Measurements from ENCODE around the gene ITGBL1. TPM values are rescaled to one million over a fixed set of nuclear protein-coding genes. Genes with fewer than 3 reads are reported as not detected.

Gene ITGBL1
- total and polyA plus RNA-seq, 2 of the 13 experiments (the other 11 are each of a cell fraction or from before 2014, with no cell fraction given) = 0.02 TPM; not detected in 1

DNA sequence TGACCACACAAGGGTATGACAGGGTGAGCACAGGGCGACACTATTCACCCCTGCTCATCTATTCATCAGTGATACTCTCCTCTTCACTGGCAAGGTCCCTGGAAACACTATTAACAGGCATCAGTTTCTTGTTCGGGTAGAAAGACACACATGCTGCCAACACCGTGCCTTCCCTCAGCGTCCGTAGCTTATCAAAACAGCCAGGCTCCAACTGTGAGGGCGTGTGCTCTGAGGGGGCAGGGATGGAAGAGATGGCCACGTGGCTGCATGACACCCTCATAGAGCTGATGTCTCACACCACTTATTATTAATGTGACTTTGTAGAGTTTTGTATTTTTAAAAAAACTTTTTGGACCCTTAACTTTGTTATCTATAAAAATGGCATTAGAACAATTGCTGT lies 160.3 kb downstream of the ITGBL1 start (continued):
- TF ChIP-seq, protein P1, sequence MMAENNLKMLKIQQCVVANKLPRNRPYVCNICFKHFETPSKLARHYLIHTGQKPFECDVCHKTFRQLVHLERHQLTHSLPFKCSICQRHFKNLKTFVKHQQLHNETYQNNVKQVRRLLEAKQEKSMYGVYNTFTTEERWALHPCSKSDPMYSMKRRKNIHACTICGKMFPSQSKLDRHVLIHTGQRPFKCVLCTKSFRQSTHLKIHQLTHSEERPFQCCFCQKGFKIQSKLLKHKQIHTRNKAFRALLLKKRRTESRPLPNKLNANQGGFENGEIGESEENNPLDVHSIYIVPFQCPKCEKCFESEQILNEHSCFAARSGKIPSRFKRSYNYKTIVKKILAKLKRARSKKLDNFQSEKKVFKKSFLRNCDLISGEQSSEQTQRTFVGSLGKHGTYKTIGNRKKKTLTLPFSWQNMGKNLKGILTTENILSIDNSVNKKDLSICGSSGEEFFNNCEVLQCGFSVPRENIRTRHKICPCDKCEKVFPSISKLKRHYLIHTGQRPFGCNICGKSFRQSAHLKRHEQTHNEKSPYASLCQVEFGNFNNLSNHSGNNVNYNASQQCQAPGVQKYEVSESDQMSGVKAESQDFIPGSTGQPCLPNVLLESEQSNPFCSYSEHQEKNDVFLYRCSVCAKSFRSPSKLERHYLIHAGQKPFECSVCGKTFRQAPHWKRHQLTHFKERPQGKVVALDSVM (CRISPR knock-in tag; IDR thresholded peaks at IDR 0.05) = no peak
- TF ChIP-seq ZNF598 (CRISPR knock-in tag; IDR thresholded peaks at IDR 0.05; ENCODE audit: borderline replicate concordance) (no peak), TSC22D2 (CRISPR knock-in tag; IDR thresholded peaks at IDR 0.05; ENCODE audit: borderline replicate concordance) (no peak), ZNF282 (IDR thresholded peaks at IDR 0.05; ENCODE audit: partially characterized antibody) (no peak)

DNA sequence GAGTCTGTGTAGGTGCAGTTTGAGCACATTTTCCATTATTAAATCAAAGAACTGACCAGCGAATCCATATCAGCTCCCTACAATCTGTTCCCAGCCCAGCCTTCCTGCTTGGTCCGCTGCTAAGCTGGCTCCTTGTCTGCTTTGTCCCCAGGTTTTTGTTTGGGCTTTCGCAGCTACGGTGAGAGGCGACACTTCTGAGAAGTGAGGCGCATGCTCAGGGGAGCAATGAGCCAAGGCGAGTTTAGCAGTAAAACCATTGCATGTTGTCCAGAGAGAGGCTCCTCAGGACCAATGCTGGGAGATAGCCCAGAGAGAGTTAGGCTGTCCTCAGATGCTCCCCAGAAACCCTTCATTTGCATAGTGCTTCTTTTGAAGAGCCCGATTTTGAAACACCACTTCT lies 162.0 kb downstream of the ITGBL1 start:
- intact Hi-C loops (cut with micrococcal nuclease; ENCODE audit: unreplicated experiment) (no loop called here), in situ Hi-C loops (cut with HindIII; ENCODE audit: extremely low pct_ligation_motif_present, low pct_unique_long_range_greater_than_20kb) (no loop called here)
- Histone ChIP-seq H3K9me3 (ENCODE audit: low read length) (no peaks in the 10 kb centered on the region), H2AFZ (ENCODE audit: low read length) (no peak overlapping the region), H3K27ac (ENCODE audit: extremely low read length, insufficient read depth, low read length) (no peak overlapping the region), H3K4me3 (replicated peaks in 1 of 3; ENCODE audit: insufficient read depth in 1 of 3, low read depth in 2 of 3, low read length in 3 of 3) (no peak overlapping the region), H3K4me2 (ENCODE audit: low read depth, low read length) (no peak overlapping the region), H4K20me1 (ENCODE audit: insufficient read depth, low read length) (no peaks in the 10 kb centered on the region), H3K4me1 (ENCODE audit: insufficient read depth, low read length) (peaks cover 8% of the 10 kb centered on the region; the same call in 1 of the 2 replicates), H3K9ac (ENCODE audit: insufficient read depth, low read depth, low read length) (no peak overlapping the region), H3K79me2 (ENCODE audit: insufficient read depth, low read length) (no peaks in the 10 kb centered on the region), H3K27me3 (ENCODE audit: control insufficient read depth in 1 of 2, insufficient read depth in 2 of 2, low read length in 2 of 2) (no peaks in the 10 kb centered on the region), H3K36me3 (replicated peaks in 1 of 2; ENCODE audit: control insufficient read depth in 1 of 2, insufficient read depth in 2 of 2, low read length in 2 of 2) (no peaks in the 10 kb centered on the region)
- CTCF ChIA-PET (ENCODE audit: low intra/inter-chr PET ratio, low total read pairs) = no interaction called here
- DNase-seq (ENCODE audit: low spot score) (no peak), ATAC-seq (no peak), FAIRE-seq (no peak)
- POLR2A ChIA-PET = no interaction called here
- no TSS peak for BruUV-seq (replicated peaks)
- 31% methylated on average over 8 of the region's 8 CpGs for WGBS (ENCODE audit: low lambda C conversion rate)
- TF ChIP-seq, protein P2, sequence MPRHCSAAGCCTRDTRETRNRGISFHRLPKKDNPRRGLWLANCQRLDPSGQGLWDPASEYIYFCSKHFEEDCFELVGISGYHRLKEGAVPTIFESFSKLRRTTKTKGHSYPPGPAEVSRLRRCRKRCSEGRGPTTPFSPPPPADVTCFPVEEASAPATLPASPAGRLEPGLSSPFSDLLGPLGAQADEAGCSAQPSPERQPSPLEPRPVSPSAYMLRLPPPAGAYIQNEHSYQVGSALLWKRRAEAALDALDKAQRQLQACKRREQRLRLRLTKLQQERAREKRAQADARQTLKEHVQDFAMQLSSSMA (CRISPR knock-in tag; IDR thresholded peaks at IDR 0.05) = no peak
- TF ChIP-seq HMG20B (CRISPR knock-in tag; conservative IDR thresholded peaks at IDR 0.05) = no peak
- no peak for TF ChIP-seq ZKSCAN1 (IDR thresholded peaks at IDR 0.05; ENCODE audit: low read length)
- no peak for TF ChIP-seq JUN (CRISPR knock-in tag; IDR thresholded peaks at IDR 0.05)
- TF ChIP-seq, protein P3, sequence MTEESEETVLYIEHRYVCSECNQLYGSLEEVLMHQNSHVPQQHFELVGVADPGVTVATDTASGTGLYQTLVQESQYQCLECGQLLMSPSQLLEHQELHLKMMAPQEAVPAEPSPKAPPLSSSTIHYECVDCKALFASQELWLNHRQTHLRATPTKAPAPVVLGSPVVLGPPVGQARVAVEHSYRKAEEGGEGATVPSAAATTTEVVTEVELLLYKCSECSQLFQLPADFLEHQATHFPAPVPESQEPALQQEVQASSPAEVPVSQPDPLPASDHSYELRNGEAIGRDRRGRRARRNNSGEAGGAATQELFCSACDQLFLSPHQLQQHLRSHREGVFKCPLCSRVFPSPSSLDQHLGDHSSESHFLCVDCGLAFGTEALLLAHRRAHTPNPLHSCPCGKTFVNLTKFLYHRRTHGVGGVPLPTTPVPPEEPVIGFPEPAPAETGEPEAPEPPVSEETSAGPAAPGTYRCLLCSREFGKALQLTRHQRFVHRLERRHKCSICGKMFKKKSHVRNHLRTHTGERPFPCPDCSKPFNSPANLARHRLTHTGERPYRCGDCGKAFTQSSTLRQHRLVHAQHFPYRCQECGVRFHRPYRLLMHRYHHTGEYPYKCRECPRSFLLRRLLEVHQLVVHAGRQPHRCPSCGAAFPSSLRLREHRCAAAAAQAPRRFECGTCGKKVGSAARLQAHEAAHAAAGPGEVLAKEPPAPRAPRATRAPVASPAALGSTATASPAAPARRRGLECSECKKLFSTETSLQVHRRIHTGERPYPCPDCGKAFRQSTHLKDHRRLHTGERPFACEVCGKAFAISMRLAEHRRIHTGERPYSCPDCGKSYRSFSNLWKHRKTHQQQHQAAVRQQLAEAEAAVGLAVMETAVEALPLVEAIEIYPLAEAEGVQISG (CRISPR knock-in tag; IDR thresholded peaks at IDR 0.05) = no peak
- no peak for TF ChIP-seq TOE1 (CRISPR knock-in tag; IDR thresholded peaks at IDR 0.05)
- TF ChIP-seq, protein P4, sequence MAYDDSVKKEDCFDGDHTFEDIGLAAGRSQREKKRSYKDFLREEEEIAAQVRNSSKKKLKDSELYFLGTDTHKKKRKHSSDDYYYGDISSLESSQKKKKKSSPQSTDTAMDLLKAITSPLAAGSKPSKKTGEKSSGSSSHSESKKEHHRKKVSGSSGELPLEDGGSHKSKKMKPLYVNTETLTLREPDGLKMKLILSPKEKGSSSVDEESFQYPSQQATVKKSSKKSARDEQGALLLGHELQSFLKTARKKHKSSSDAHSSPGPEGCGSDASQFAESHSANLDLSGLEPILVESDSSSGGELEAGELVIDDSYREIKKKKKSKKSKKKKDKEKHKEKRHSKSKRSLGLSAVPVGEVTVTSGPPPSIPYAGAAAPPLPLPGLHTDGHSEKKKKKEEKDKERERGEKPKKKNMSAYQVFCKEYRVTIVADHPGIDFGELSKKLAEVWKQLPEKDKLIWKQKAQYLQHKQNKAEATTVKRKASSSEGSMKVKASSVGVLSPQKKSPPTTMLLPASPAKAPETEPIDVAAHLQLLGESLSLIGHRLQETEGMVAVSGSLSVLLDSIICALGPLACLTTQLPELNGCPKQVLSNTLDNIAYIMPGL (CRISPR knock-in tag; IDR thresholded peaks at IDR 0.05; ENCODE audit: borderline replicate concordance in 1 of 2, low read depth in 1 of 2) = no peak
- TF ChIP-seq, protein P5, sequence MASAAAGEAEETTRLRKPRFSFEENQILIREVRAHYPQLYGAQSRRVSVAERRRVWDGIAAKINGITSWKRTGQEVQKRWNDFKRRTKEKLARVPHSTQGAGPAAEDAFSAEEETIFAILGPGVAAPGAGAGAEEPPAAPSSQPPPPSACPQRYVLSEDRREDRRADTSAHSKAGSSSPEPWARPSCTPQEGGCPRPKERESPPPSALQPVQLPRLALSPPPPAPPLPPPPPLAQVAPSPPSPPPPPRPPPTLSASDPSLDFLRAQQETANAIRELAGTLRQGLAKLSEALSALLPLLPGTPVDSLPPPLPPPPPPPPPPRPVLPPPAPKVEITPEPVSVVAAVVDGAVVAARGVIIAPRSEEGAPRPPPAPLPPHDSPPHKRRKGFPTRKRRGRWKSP (CRISPR knock-in tag; IDR thresholded peaks at IDR 0.05) = no peak
- no peak for TF ChIP-seq SNAI1 (CRISPR knock-in tag; IDR thresholded peaks at IDR 0.05; ENCODE audit: borderline replicate concordance)
- no peak for TF ChIP-seq MBNL3 (CRISPR knock-in tag; conservative IDR thresholded peaks at IDR 0.05)

Data from HepG2 (cell line).